HTERT RPE-1 (cell line): ENCODE measurements around the gene NUDT2.
"Not testable (repeated sequence)": the region's sequence is repeated elsewhere in the genome, so short reads cannot be mapped to it uniquely, and the experiment has no call there.

Experiments used
- in situ Hi-C: fragments of 300-500 bp; cut with MboI; formaldehyde crosslinking; loops from 4 replicates; pipeline ENCODE4 v1.14.3; 2020; ENCODE audit warnings: low sequenced_read_pairs

The NUDT2 gene

GRCh38 chr9:34334916-34335315 is 5.5 kb downstream of the NUDT2 start:
- in situ Hi-C loops, result no loop called here

- in situ Hi-C loops, result no loop called here
Observed at GRCh38 chr9:34335376-34335775, 6.0 kb downstream of the NUDT2 start.

DNA sequence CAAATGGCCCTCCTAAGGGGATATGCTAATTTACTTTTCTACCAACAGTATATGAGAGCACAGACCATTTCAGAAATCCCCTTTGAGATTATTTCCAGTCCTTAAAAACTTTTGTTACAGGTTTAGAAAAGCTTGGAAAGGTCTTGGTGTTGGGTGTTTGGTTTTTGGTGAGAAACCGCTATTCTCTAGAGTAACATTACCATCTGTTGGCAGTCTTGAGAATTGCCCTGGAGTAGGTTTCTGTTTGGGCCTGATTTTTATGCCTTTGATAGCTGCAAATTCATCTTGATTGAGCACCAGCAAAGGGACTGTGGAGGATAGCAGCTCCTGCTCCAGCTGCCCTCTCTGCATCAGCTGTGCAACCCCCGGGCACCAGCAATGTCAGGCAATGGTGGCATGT is 8.0 kb downstream of the NUDT2 start:
- in situ Hi-C loops, result no loop called here

- in situ Hi-C loops, result not testable (repeated sequence)
Observed at GRCh38 chr9:34338079-34338478, 8.7 kb downstream of the NUDT2 start.

- in situ Hi-C loops, result no loop called here
Observed at GRCh38 chr9:34338665-34339385, 9.5 kb downstream of the NUDT2 start.

DNA sequence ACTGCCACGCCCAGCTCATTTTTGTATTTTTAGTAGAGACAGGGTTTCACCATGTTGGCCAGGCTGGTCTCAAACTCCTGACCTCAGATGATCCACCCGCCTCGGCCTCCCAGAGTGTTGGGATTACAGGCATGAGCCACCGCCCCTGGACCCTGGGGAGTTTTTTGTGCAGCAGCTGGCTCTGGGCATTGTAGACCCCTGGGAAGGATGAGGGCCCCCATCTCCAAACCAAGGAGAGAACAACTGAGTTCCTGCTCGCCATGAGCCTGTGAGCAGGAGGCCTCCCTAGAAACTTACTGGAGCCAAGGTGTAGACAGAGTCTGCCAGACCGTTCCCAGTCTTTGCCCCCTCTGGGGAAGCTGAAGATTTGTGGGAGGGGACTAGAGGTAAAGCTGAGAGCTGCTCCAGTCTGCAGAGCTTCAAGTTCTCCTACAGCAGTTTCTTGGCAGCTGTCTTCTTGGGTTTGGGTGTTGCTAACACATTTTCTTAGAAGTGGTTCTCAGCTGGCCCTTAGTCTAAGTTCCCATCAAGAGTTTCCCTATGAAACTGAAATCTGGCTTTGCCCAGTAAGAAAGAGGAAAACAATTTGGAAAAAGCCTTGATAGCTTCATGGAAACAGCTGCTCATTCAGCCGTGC is 12.4 kb downstream of the NUDT2 start:
- in situ Hi-C loops, result no loop called here

DNA sequence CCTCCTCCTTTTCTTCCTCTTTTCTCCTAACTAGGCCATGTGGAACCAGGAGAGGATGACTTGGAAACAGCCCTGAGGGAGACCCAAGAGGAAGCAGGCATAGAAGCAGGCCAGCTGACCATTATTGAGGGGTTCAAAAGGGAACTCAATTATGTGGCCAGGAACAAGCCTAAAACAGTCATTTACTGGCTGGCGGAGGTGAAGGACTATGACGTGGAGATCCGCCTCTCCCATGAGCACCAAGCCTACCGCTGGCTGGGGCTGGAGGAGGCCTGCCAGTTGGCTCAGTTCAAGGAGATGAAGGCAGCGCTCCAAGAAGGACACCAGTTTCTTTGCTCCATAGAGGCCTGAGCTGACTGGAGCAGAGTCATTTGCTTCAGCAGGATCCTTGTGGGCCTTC is 13.7 kb downstream of the NUDT2 start:
- in situ Hi-C loops, result no loop called here

GRCh38 chr9:34343605-34344004 is 14.2 kb downstream of the NUDT2 start:
- in situ Hi-C loops, result no loop called here

DNA sequence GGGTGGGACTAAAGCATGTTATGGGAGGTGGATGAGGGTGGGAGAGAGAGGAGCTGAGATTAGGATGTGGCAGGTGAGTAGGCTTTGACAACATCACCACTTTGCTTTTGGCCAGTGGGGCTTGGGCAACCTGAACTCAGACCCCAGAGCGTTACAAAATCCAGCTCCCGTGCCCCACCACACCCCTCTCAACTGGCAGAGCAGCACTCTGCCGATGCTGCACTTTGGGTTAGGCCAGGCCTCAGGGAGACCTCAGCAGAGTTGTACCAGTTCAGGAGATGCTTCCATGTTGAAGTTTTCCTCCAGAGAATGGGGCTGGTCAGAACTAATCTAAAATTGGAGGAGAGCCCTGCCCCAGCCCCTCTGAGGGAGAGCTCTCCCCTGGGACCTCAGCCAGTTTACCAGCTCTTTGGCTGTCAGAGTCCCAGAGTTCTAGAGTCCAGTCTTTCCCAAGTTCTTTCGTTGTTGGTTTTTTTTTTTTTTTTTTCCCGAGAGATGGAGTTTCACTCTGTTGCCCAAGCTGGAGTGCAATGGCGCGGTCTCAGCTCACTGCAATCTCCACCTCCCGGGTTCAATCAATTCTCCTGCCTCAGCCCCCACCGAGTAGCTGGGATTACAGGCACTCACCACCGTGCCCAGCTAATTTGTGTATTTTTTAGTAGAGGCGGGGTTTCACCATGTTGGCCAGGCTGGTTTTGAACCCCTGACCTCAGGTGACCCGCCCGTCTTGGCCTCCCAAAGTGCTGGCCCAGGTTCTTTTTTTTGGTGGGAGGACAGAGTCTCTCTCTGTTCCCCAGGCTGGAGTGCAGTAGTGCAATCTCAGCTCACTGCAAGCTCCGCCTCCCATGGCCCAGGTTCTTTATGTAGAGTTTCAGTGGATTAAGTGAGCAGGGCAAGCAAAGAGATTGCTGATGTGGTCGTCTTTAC is 17.8 kb downstream of the NUDT2 start:
- in situ Hi-C loops, result no loop called here

DNA sequence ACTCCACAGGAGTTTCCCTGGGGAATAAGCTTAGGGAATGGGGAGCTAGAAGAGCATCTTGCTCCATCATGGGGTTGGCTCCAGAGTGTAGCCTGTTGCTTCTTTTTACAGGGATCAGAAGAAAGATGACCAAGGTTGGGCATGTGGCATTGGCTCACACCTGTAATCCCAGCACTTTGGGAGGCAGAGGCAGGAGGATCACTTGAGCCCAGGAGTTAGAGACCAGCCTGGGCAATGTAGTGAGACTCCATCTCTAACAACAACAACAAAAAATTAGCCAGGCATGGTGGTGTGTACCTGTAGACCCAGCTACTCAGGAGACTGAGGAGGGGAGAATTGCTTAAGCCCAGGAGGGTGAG is 18.4 kb downstream of the NUDT2 start:
- in situ Hi-C loops, result no loop called here

- in situ Hi-C loops, result no loop called here
Observed at GRCh38 chr9:34349324-34349723, 20.0 kb downstream of the NUDT2 start.

- in situ Hi-C loops, result not testable (repeated sequence)
Observed at GRCh38 chr9:34352122-34352652, 22.8 kb downstream of the NUDT2 start.

DNA sequence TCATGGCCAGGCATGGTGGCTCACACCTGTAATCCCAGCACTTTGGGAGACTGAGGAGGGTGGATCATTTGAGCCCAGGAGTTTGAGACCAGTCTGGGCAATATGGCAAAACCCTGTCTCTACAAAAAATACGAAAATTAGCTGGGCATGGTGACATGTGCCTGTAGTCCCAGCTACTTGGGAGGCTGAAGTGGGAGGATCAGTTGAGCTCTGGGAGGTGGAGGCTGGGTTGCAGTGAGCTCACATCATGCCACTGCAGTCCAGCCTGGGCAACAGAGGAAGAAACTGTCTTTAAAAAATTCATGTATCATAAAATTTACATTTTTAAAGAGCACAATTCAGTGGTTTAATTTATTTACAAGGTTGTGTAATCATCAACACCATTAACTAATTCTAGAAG is 23.6 kb downstream of the NUDT2 start:
- in situ Hi-C loops, result not testable (repeated sequence)

GRCh38 chr9:34362614-34363214 is 33.3 kb downstream of the NUDT2 start:
- in situ Hi-C loops, result no loop called here

GRCh38 chr9:34363619-34364351 is 34.4 kb downstream of the NUDT2 start:
- in situ Hi-C loops, result no loop called here

- in situ Hi-C loops, result no loop called here
Observed at GRCh38 chr9:34365282-34365681, 35.9 kb downstream of the NUDT2 start.

- in situ Hi-C loops, result no loop called here
Observed at GRCh38 chr9:34366365-34366764, 37.0 kb downstream of the NUDT2 start.

GRCh38 chr9:34367751-34368410 is 38.5 kb downstream of the NUDT2 start:
- in situ Hi-C loops, result not testable (repeated sequence)

- in situ Hi-C loops, result not testable (repeated sequence)
Observed at GRCh38 chr9:34368796-34369195, 39.4 kb downstream of the NUDT2 start.

DNA sequence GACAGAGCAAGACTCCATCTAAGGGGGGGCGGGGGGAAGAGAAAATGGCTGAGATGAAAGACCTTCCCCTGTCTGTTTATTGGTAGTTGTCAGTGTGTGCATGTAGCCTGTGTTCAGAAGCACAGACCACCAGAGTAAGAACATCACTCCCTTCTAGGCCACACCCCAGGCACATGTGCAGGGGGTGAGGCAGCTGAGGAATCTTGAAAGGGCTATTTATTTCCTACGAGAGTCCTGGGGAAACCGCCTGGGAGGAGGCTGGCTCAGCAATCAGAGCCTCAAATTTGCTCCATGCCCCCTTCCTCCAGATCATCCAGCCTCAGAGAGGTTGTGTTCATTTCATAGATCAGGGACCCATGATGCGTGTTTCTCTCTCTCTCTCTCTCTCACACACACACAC is 40.3 kb downstream of the NUDT2 start:
- in situ Hi-C loops, result no loop called here
